ENCODE results near the gene MIEF1. TPM values are rescaled to one million over a fixed set of nuclear protein-coding genes. Genes with fewer than 3 reads are reported as not detected.

The MIEF1 gene
- total RNA-seq: 21.8 and 23.0 TPM in 2 replicates

DNA sequence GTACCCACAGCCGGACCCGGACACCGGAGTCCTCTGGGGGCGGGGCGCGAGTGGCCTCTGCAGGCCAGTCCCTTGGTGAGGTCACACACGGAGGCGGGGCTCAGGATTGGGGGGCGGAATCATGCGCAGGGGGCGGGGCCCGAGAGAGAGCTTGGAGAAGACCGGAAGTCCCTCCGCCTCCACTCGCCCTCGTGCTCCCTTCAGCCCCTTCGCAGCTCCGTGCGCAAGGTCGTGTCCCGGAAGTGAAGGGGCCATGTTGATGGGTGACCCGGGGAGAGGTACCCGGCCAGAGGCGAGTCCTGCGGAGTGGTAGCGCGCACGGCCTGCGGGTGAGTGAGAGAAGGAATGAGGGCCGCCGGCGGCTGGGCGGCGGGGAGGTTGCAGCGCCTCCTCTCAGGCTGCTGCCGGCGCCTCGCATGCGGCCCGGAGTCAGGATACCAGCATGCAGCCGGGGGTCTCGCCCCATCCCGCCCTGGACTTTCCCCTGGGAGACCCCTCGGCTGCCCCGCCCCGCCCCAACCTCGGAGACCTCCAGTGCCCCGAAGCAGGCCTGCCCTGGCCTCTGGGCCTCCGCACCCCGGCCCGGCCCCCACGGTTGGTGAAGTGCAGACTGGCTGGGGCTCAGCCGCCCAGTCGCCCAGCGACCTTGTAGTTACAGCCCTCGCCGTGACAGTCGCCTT lies at the start of gene MIEF1:
MIEF1 (plus strand) TSS at position 182 of the 680 bp plus-strand sequence. CDS start 9,005 bp downstream, outside the sequence.

GRCh38 chr22:39456522-39457197 lies 45.4 kb upstream of the MIEF1 start, which contains the start of gene MGAT3:
Gene MGAT3 (plus strand): TSS chr22:39457012. CDS start chr22:39487348, 30,336 bp downstream.

DNA sequence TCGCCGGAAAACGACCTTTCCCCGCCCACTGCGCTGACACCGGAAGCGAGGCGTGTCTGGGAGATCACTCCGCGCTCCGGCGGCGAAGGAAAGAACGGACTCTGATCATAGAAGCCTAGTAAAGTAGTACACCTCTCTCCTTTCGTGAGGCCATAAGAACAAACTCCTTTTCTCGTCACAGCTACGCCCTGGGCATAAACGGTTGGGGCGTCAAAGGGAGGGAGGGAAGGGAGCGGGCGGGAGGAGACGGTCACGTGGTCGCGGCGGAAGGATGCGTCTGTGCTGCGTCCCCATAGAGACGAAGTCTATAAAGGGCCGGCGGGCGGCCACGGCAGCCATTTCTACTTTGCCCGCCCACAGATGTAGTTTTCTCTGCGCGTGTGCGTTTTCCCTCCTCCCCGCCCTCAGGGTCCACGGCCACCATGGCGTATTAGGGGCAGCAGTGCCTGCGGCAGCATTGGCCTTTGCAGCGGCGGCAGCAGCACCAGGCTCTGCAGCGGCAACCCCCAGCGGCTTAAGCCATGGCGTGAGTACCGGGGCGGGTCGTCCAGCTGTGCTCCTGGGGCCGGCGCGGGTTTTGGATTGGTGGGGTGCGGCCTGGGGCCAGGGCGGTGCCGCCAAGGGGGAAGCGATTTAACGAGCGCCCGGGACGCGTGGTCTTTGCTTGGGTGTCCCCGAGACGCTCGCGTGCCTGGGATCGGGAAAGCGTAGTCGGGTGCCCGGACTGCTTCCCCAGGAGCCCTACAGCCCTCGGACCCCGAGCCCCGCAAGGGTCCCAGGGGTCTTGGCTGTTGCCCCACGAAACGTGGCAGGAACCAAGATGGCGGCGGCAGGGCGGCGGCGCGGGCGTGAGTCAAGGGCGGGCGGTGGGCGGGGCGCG lies 18.4 kb downstream of the MIEF1 start, which contains the start of gene ATF4:
ATF4 (plus strand) TSS at position 337 of the 880 bp plus-strand sequence. CDS start 884 bp downstream, outside the sequence.

DNA sequence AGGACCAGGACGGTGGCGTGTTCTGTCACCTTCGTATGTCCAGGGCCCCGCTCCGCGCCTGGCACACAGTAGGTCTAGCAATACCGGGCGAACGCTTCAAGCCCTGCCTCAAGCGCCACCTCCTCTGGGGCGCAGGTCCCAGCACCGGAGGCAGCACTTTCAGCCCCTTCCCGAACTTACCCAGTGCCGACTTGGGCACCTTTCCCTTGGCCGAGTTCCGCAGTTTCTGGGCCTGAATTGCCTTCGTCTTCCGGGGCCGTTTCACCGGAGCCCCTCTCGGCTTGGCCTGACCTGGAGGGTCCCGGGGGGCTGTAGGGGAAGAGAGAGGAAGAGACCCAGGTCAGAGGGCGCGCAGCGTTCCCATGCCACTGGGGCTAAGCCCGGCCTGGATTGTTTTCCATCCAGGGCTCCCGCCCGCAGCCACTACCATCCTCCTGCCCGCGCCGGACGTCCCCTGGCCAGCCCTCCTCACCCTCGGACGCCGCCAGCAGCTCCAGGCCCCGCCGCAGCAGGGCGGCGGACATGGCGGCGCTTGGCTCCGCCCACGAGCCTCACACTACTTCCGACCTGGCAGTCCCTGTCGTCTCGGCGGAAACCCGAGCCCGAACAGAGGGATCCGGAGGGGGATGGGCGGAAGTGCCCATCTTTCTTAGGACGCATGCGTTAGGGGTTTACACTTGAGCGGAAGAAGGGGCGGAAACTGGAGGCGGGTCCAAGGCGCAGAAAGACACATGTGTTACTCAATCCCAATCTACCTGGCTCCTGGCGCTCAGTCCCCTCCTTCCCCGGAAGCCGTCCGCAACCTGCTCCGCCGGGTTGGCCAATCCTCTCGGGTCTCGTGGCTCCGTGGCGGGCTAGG lies 30.4 kb downstream of the MIEF1 start, which contains the start of gene RPS19BP1:
RPS19BP1 (minus strand) TSS at position 534 of the 859 bp plus-strand sequence; CDS start at position 524, 10 bp downstream.

Other genes starting within 250 kb of the MIEF1 start
- 2,377 and 2,569 TPM in 2 replicates for gene RPL3, start 182.7 kb upstream of the MIEF1 start, total RNA-seq
- 13.0 and 17.8 TPM in 2 replicates for gene SYNGR1, start 152.3 kb upstream of the MIEF1 start, total RNA-seq
- 13.7 and 14.7 TPM in 2 replicates for gene TAB1, start 102.5 kb upstream of the MIEF1 start, total RNA-seq
- gene MGAT3, start 45.3 kb upstream of the MIEF1 start, total RNA-seq: 1.8 and 3.2 TPM in 2 replicates
- gene ATF4, start 18.3 kb downstream of the MIEF1 start, total RNA-seq: 460 and 552 TPM in 2 replicates
- 85.7 and 97.7 TPM in 2 replicates for gene RPS19BP1, start 30.5 kb downstream of the MIEF1 start, total RNA-seq
- not detected in 2 replicates for gene CACNA1I, start 68.5 kb downstream of the MIEF1 start, total RNA-seq